SK-N-DZ (cell line): ENCODE results near the gene CST1.
"Not testable (repeated sequence)": the region's sequence is repeated elsewhere in the genome, so short reads cannot be mapped to it uniquely, and the experiment has no call there.

Experiments used
- DNase-seq: peaks from one replicate; pipeline ENCODE4 v3.0.0-alpha.2; 2015; ENCODE audit warnings: low spot score

The CST1 gene

GRCh38 chr20:23755131-23755611 is 4.4 kb upstream of the CST1 start:
- DNase-seq: not testable (repeated sequence)

- DNase-seq: no peak
Observed at GRCh38 chr20:23754731-23755130, 4.0 kb upstream of the CST1 start.

- no peak for DNase-seq
Observed at GRCh38 chr20:23753589-23753988, 2.9 kb upstream of the CST1 start.

- no peak for DNase-seq
Observed at GRCh38 chr20:23753194-23753548, 2.4 kb upstream of the CST1 start.

GRCh38 chr20:23752481-23753193 is 1.9 kb upstream of the CST1 start:
- no peak for DNase-seq

GRCh38 chr20:23752019-23752418 is 1.3 kb upstream of the CST1 start:
- DNase-seq: no peak

GRCh38 chr20:23749746-23750145 is 989 bp downstream of the CST1 start:
- DNase-seq: no peak

- not testable (repeated sequence) for DNase-seq
Observed at GRCh38 chr20:23748975-23749374, 1.8 kb downstream of the CST1 start.

- DNase-seq: not testable (repeated sequence)
Observed at GRCh38 chr20:23747551-23747950, 3.2 kb downstream of the CST1 start.

GRCh38 chr20:23747092-23747491 is 3.6 kb downstream of the CST1 start:
- not testable (repeated sequence) for DNase-seq

GRCh38 chr20:23746321-23746720 is 4.4 kb downstream of the CST1 start:
- DNase-seq: no peak

GRCh38 chr20:23745247-23745646 is 5.5 kb downstream of the CST1 start:
- DNase-seq: no peak

GRCh38 chr20:23744817-23745216 is 5.9 kb downstream of the CST1 start:
- no peak for DNase-seq

- not testable (repeated sequence) for DNase-seq
Observed at GRCh38 chr20:23735391-23735790, 15.3 kb downstream of the CST1 start.

GRCh38 chr20:23734949-23735348 is 15.8 kb downstream of the CST1 start:
- not testable (repeated sequence) for DNase-seq

- DNase-seq: not testable (repeated sequence)
Observed at GRCh38 chr20:23734440-23734839, 16.3 kb downstream of the CST1 start.

GRCh38 chr20:23727016-23727415 is 23.7 kb downstream of the CST1 start:
- no peak for DNase-seq

- no peak for DNase-seq
Observed at GRCh38 chr20:23725102-23725501, 25.6 kb downstream of the CST1 start.

GRCh38 chr20:23723659-23724307 is 27.0 kb downstream of the CST1 start:
- DNase-seq: peak; percentile 11

- DNase-seq: not testable (repeated sequence)
Observed at GRCh38 chr20:23722851-23723250, 27.9 kb downstream of the CST1 start.

GRCh38 chr20:23721962-23722361 is 28.8 kb downstream of the CST1 start:
- DNase-seq: no peak

- DNase-seq: not testable (repeated sequence)
Observed at GRCh38 chr20:23719351-23719750, 31.4 kb downstream of the CST1 start.

- not testable (repeated sequence) for DNase-seq
Observed at GRCh38 chr20:23711778-23712177, 39.0 kb downstream of the CST1 start.
